NCI-H146 treated with DMSO at 0.1 percent for 48 hours (cell line): ENCODE measurements around the gene SMAD4.
"Not testable (repeated sequence)": the region's sequence is repeated elsewhere in the genome, so short reads cannot be mapped to it uniquely, and the experiment has no call there.

Source experiments
- DNase-seq: peaks from one replicate; lab custom pipeline; 2025; ENCODE audit not compliant: unreplicated experiment; lab: John Stamatoyannopoulos, UW

SMAD4 gene

GRCh38 chr18:51069885-51070284 is 39.9 kb downstream of the SMAD4 start:
- DNase-seq = no peak

GRCh38 chr18:51070545-51070944 is 40.5 kb downstream of the SMAD4 start:
- no peak for DNase-seq

GRCh38 chr18:51072586-51073313 is 42.7 kb downstream of the SMAD4 start:
- DNase-seq = no peak

- DNase-seq = no peak
Observed at GRCh38 chr18:51074605-51075004, 44.6 kb downstream of the SMAD4 start.

GRCh38 chr18:51076503-51076902 is 46.5 kb downstream of the SMAD4 start:
- DNase-seq = no peak

- no peak for DNase-seq
Observed at GRCh38 chr18:51077217-51077616, 47.2 kb downstream of the SMAD4 start.

- no peak for DNase-seq
Observed at GRCh38 chr18:51078026-51078425, 48.0 kb downstream of the SMAD4 start.

GRCh38 chr18:51082571-51083267 is 52.7 kb downstream of the SMAD4 start:
- DNase-seq = no peak

GRCh38 chr18:51083398-51083797 is 53.4 kb downstream of the SMAD4 start:
- no peak for DNase-seq

GRCh38 chr18:51088410-51088809 is 58.4 kb downstream of the SMAD4 start:
- DNase-seq = no peak

- no peak for DNase-seq
Observed at GRCh38 chr18:51089691-51090090, 59.7 kb downstream of the SMAD4 start.

- no peak for DNase-seq
Observed at GRCh38 chr18:51091270-51091669, 61.3 kb downstream of the SMAD4 start.

GRCh38 chr18:51092117-51092516 is 62.1 kb downstream of the SMAD4 start:
- no peak for DNase-seq

GRCh38 chr18:51092967-51093366 is 63.0 kb downstream of the SMAD4 start:
- DNase-seq = not testable (repeated sequence)

GRCh38 chr18:51097021-51097822 is 67.2 kb downstream of the SMAD4 start:
- DNase-seq = no peak

GRCh38 chr18:51098082-51098481 is 68.1 kb downstream of the SMAD4 start:
- DNase-seq = no peak

GRCh38 chr18:51098513-51098912 is 68.5 kb downstream of the SMAD4 start:
- no peak for DNase-seq

GRCh38 chr18:51100385-51101120 is 70.5 kb downstream of the SMAD4 start:
- DNase-seq = no peak

- no peak for DNase-seq
Observed at GRCh38 chr18:51107082-51107481, 77.1 kb downstream of the SMAD4 start.

GRCh38 chr18:51107598-51108305 is 77.7 kb downstream of the SMAD4 start:
- no peak for DNase-seq
